GM06990 (cell line): ENCODE results near the gene MRPL55.

Source experiments
- DNase-seq: peaks from one replicate; pipeline ENCODE4 v3.0.0-alpha.2; 2011; ENCODE audit not compliant: insufficient read length; ENCODE audit errors: extremely low read depth
- H3K27me3 ChIP-seq: replicated peaks from 2 replicates; pipeline ENCODE4 v1.6.0; 2011; ENCODE audit warnings: low read length; ENCODE audit not compliant: control insufficient read depth, insufficient read depth
- H3K36me3 ChIP-seq: 2 replicates; pipeline ENCODE4 v1.5.1; 2011; ENCODE audit warnings: low read length; ENCODE audit not compliant: control insufficient read depth, insufficient read depth
- H3K4me3 ChIP-seq: replicated peaks from 2 replicates; pipeline ENCODE4 v1.5.1; 2011; ENCODE audit warnings: low read depth, mild to moderate bottlenecking, control low read depth, low read length
- CTCF ChIP-seq: IDR thresholded peaks from 2 replicates; pipeline ENCODE4 v1.5.1; 2011; ENCODE audit warnings: low read length, control low read depth, mild to moderate bottlenecking, inconsistent platforms; ENCODE audit not compliant: insufficient read depth, poor library complexity, severe bottlenecking

The MRPL55 gene

DNA sequence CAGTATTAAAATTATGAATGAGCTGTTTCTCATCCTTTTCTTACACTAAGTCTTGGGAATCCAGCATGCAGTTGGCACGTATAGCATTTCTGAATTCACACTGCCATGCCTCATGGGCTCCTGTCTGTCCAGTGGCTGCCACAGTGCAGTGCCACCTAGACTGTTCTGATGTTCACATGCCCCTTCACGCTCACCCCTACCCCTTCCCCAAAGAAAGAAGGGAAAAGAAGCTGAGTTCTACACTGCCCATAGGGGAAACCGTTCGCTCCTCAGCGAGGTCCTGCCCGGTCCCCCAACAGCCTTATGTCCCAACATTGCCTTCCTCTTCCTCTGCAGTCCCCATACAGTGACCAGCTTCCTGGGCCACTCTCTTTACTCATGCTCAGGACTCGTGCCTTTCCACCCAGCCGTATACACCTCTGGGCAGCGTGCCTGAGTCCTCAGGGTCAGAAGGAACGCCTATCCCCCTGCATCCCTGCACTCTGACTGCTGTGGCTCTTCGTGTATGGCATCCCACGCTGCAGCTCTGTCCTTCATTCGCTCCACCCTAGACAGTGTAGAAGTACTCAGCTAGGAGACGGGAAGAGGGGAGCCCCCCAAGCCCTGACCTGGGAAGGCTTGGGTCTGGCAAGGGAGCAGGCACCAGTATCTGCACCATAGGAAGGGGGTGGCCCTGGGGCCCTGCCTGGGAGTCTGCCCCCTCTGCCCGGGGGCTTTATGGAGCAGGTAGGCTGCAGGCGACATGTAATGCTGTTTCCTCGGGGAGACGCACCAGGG, 50.7 kb downstream of the MRPL55 start:
- DNase-seq = no peak
- TF ChIP-seq CTCF = no peak
- Histone ChIP-seq H3K4me3 (no peak overlapping the region), H3K27me3 (no peaks in the 10 kb centered on the region; the same call in 1 of the 2 replicates), H3K36me3 (no peaks in the 10 kb centered on the region)
